Adrenal gland (tissue), 12 donors: ENCODE measurements around the gene RNASE1. TPM values are rescaled to one million over a fixed set of nuclear protein-coding genes. Genes with fewer than 3 reads are reported as not detected.
A peak's percentile ranks its signal among the peaks of the same experiment; 100 is the strongest.

Experiments used
- DNase-seq, 7 donors: peaks; one replicate each; pipeline ENCODE4 v3.0.0-alpha.2; 2019 to 2020
- H3K27ac ChIP-seq, 5 donors: fragments of 200-600 bp; sonication (generic) in 4 of 5; 1 replicate in 3 of 5; 2 replicates in 2 of 5; pipeline versions ENCODE4 v1.5.1 to v1.8.0; 2016 to 2020; ENCODE audit warnings: mild to moderate bottlenecking in 1 of 5
- H3K27me3 ChIP-seq: fragments of 200-600 bp; 2 replicates; pipeline ENCODE4 v1.8.0; 2021
- H3K36me3 ChIP-seq, 2 donors: fragments of 200-600 bp; replicated peaks in 1 of 2; 1 replicate in 1 of 2; 2 replicates in 1 of 2; pipeline versions ENCODE4 v1.5.1 to v1.8.0; 2018 to 2022
- H3K4me1 ChIP-seq, 2 donors: fragments of 200-600 bp; replicated peaks in 1 of 2; 1 replicate in 1 of 2; 2 replicates in 1 of 2; pipeline versions ENCODE4 v1.5.1 to v1.8.0; 2018 to 2021
- H3K4me3 ChIP-seq, 4 donors: fragments of 200-600 bp; sonication (generic) in 3 of 4; one replicate each; pipeline ENCODE4 v1.5.1; 2016 to 2018
- H3K9me3 ChIP-seq, 3 donors: fragments of 200-600 bp; sonication (generic) in 1 of 3; replicated peaks in 1 of 3; 1 replicate in 2 of 3; 2 replicates in 1 of 3; pipeline versions ENCODE4 v1.5.1 to v1.8.0; 2016 to 2021
- POLR2A ChIP-seq, 2 donors: fragments of 450-650 bp; IDR thresholded peaks; one replicate each; pipeline ENCODE4 v1.6.1; 2017; ENCODE audit warnings: antibody characterized with exemption in 2 of 2, mild to moderate bottlenecking in 2 of 2, moderate library complexity in 1 of 2
- WGBS, 4 donors: extraction: QIAGEN DNeasy Blood & Tissue Kit in 2 of 4; methylation state at CpG; one replicate each; pipeline versions ENCODE4 v1.1.5 to v1.1.7; 2013 to 2017; 5-methylcytosine and 5-hydroxymethylcytosine counted together
- intact Hi-C, 2 donors: fragments of 100-400 bp; cut with DNase I; formaldehyde crosslinking; loops; one replicate each; pipeline versions ENCODE4 v1.14.1 to v1.15.0; 2022 to 2023
- polyA plus RNA-seq, 3 donors: library from polyadenylated mRNA; stranded (reverse); fragments of 200-250 nt in 2 of 3; fragments of 350-450 nt in 1 of 3; fragmentation: Illumina TruSeq in 1 of 3; extraction: RNeasy Lipid Tissue Mini Kit (QIAGEN cat#74804) in 1 of 3; gene quantifications; one replicate each; pipeline ENCODE4 v1.2.3, GENCODE V29; 2013 to 2014
- total RNA-seq, 9 donors: library from RNA; depleted of rRNA in 4 of 9; stranded (reverse); fragments of >200 nt in 4 of 9; fragments of 120-200 nt in 1 of 9; fragmentation: NEBNext Ultra II Directional in 1 of 9; extraction: Animal tissue kit (Norgen Biotek cat#: 25700) in 1 of 9; gene quantifications; one replicate each; pipeline versions ENCODE4 v1.1.0 to v1.2.4, GENCODE V29; 2013 to 2023
- TF ChIP-seq, protein P1 (sequence below), 6 experiments: fragments of 450-650 bp in 4 of 6; fragments of 200-600 bp in 2 of 6; sonication (generic) in 1 of 6; IDR thresholded peaks; 1 replicate in 5 of 6; 2 replicates in 1 of 6; pipeline versions ENCODE4 v1.5.1 to v1.8.0; 2016 to 2021; ENCODE audit warnings: antibody characterized with exemption in 6 of 6, mild to moderate bottlenecking in 2 of 6, moderate library complexity in 1 of 6
- donor health status: healthy with polysubstance abuse.
- donor health status: Bipolar disorder and iron deficiency.
- donor health status: DM: yes; HTN: yes; CAD: no.
- donor health status: DM: no; HTN: no; CAD: no.
- donor health status: DM: no; HTN: no; CAD: no.
- donor health status: DM: yes; HTN: yes; CAD: no.

RNASE1 gene
- total and polyA plus RNA-seq, 12 donors, result 103 to 2,068 (median 529) TPM

DNA sequence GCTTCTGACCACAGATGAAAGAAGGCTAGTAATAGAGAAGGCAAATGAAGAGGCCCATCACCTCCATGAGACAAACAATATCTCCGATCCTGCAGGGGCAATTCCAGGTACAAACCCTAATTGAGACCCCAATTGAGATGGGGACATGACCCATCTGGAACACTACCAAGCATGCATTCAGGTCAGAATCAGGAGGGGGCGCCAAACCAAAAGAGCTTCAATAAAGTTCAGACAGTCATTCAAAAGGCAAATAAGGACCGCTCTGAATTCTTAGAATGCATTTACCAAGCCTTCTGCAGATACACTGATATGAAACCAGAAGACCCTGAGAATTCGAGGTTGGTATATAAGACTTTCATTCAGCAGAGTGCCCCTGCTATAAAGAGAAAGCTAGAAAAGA, 44.7 kb downstream of the RNASE1 start:
- intact Hi-C loops, result no loop called here
- peak in 5 of 7 donors; percentile 22 to 55 (median 28) for DNase-seq
- TF ChIP-seq, protein P1, sequence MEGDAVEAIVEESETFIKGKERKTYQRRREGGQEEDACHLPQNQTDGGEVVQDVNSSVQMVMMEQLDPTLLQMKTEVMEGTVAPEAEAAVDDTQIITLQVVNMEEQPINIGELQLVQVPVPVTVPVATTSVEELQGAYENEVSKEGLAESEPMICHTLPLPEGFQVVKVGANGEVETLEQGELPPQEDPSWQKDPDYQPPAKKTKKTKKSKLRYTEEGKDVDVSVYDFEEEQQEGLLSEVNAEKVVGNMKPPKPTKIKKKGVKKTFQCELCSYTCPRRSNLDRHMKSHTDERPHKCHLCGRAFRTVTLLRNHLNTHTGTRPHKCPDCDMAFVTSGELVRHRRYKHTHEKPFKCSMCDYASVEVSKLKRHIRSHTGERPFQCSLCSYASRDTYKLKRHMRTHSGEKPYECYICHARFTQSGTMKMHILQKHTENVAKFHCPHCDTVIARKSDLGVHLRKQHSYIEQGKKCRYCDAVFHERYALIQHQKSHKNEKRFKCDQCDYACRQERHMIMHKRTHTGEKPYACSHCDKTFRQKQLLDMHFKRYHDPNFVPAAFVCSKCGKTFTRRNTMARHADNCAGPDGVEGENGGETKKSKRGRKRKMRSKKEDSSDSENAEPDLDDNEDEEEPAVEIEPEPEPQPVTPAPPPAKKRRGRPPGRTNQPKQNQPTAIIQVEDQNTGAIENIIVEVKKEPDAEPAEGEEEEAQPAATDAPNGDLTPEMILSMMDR (IDR thresholded peaks at IDR 0.05), result peak in 4 of 6 experiments; percentile 15 to 30 (median 22)
- no peak for TF ChIP-seq POLR2A (IDR thresholded peaks at IDR 0.05)
- Histone ChIP-seq H3K4me3 (no peak overlapping the region), H3K27me3 (no peaks in the 10 kb centered on the region), H3K27ac (no peak overlapping the region), H3K9me3 (no peaks in the 10 kb centered on the region), H3K36me3 (no peaks in the 10 kb centered on the region), H3K4me1 (no peaks in the 10 kb centered on the region)
- WGBS, 4 donors, result 49 to 57% (median 56%) methylated on average over 4 of the region's 4 CpGs

DNA sequence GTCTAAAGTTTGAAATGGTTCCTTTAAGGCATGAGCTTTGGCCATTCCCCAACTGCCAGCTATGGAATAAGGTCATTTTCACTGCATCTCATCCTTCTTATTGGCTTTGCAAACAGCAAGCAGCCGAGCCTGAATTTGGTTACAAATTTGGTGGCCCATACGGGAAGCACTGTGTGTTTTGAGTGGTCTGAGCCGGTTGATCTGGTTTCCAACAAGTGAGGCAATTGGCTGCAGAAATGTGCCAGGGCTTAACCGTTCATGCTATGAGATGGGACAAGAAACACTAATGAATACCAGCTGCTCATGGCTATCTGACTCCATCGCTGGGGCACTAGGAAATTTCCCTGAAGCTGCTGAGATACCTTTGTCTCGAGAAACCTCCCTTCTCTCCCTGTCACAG, 47.6 kb downstream of the RNASE1 start:
- intact Hi-C loops, result no loop called here
- no peak overlapping the region for H3K27ac ChIP-seq
- H3K36me3 ChIP-seq, result no peaks in the 10 kb centered on the region
- H3K4me3 ChIP-seq, result no peak overlapping the region
- TF ChIP-seq, protein P1 (IDR thresholded peaks at IDR 0.05), result no peak
- TF ChIP-seq POLR2A (IDR thresholded peaks at IDR 0.05), result no peak
- no peaks in the 10 kb centered on the region for H3K27me3 ChIP-seq
- H3K4me1 ChIP-seq, result no peaks in the 10 kb centered on the region
- H3K9me3 ChIP-seq, result no peaks in the 10 kb centered on the region
- DNase-seq, result no peak
- 60 to 92% (median 72%) methylated on average over 5 to 6 of the region's 6 CpGs for WGBS, 4 donors

DNA sequence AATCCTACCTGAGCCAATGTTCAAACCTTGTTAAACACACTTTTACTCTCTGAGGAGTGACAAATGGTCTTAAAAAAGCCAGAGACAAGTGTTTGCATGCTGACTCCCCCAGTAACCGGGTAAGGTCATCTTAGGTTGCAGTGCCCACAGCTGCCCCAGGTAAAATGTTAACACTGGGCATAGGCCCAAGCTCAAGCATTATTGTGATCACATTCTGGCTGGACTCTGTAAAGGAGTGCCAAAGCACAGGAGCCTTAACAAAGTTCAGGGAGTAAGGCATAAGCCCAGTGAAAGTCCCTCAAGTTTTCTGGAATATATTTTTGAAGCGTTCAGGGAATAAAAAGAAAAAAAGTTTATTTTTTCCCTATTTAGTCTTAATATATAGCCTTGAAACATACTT, 48.3 kb downstream of the RNASE1 start:
- intact Hi-C loops, result no loop called here
- no peak for TF ChIP-seq POLR2A (IDR thresholded peaks at IDR 0.05)
- TF ChIP-seq, protein P1 (IDR thresholded peaks at IDR 0.05), result no peak
- Histone ChIP-seq H3K4me1 (no peaks in the 10 kb centered on the region), H3K27me3 (no peaks in the 10 kb centered on the region), H3K36me3 (no peaks in the 10 kb centered on the region), H3K9me3 (no peaks in the 10 kb centered on the region), H3K27ac (no peak overlapping the region), H3K4me3 (no peak overlapping the region)
- DNase-seq, result no peak
- WGBS, 4 donors, result 69 to 88% (median 74%) methylated on average over 2 of the region's 2 CpGs

DNA sequence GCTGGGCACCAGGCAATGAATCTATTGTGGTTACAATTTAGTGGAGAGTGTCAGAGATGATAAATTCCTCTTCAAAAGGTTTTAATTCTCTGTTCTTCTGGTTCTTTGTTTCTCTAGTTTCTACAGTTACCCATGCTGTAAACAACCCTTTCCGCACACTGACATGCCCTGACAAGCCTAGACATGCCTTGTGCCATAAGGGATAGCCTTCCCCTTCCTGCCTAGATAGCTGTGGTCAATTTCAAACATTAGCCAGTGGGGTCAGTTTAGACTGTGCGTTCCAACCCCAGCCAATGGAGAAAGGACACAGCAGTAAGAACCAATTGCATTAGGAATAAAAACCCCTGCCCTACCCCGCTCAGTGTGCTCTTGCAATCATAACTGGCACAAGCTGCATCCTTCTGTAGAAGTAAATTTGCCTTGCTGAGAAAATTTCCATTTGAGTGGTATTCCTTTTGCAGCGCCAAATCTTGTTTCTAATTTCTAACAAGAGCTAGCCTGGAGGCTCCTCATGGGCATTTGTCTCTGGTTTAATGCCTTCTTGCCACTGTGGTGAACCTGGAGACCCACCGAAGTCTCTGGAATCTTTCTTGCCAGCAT, 50.6 kb downstream of the RNASE1 start:
- DNase-seq, result no peak
- no peak overlapping the region for H3K4me3 ChIP-seq
- TF ChIP-seq, protein P1 (IDR thresholded peaks at IDR 0.05), result no peak
- TF ChIP-seq POLR2A (IDR thresholded peaks at IDR 0.05), result no peak
- intact Hi-C loops, result no loop called here
- H3K4me1 ChIP-seq, result no peaks in the 10 kb centered on the region
- H3K36me3 ChIP-seq, result no peaks in the 10 kb centered on the region
- no peaks in the 10 kb centered on the region for H3K9me3 ChIP-seq
- 78 to 92% (median 84%) methylated on average over 5 of the region's 5 CpGs for WGBS, 4 donors
- H3K27me3 ChIP-seq, result no peaks in the 10 kb centered on the region
- no peak overlapping the region for H3K27ac ChIP-seq

Other genes with a start within 250 kb of the RNASE1 start
- gene RNASE9, start 241.8 kb downstream of the RNASE1 start, total RNA-seq, result not detected
- not detected for gene RNASE9, start 241.8 kb downstream of the RNASE1 start, polyA plus RNA-seq
- under 1 TPM in 1 of 9 donors, not detected in 8; 0.11 TPM for gene RNASE11, start 214.8 kb downstream of the RNASE1 start, total RNA-seq
- gene RNASE11, start 214.8 kb downstream of the RNASE1 start, polyA plus RNA-seq, result under 1 TPM in 1 of 3 donors, not detected in 2; 0.57 TPM
- not detected for gene RNASE12, start 211.5 kb downstream of the RNASE1 start, total RNA-seq
- gene RNASE12, start 211.5 kb downstream of the RNASE1 start, polyA plus RNA-seq, result not detected
- not detected for gene OR6S1, start 161.2 kb downstream of the RNASE1 start, total RNA-seq
- not detected for gene OR6S1, start 161.2 kb downstream of the RNASE1 start, polyA plus RNA-seq
- 10 to 100 TPM in 2 of 9 donors, 1 to 10 TPM in 7; 1.2 to 24.9 (median 7.7) TPM for gene RNASE4, start 118.3 kb downstream of the RNASE1 start, total RNA-seq
- 10 to 100 TPM in 1 of 3 donors, 1 to 10 TPM in 2; 6.0 to 12.7 (median 9.8) TPM for gene RNASE4, start 118.3 kb downstream of the RNASE1 start, polyA plus RNA-seq
- 10 to 100 TPM in 1 of 9 donors, 1 to 10 TPM in 7, under 1 TPM in 1; 0.78 to 12.0 (median 3.6) TPM for gene ANG, start 114.1 kb downstream of the RNASE1 start, total RNA-seq
- 1 to 10 TPM; 1.8 to 10.0 (median 3.7) TPM for gene ANG, start 114.1 kb downstream of the RNASE1 start, polyA plus RNA-seq
- not detected for gene EDDM3A, start 57.0 kb downstream of the RNASE1 start, total RNA-seq
- gene EDDM3A, start 57.0 kb downstream of the RNASE1 start, polyA plus RNA-seq, result not detected
- gene EDDM3B, start 34.4 kb downstream of the RNASE1 start, total RNA-seq, result not detected
- not detected for gene EDDM3B, start 34.4 kb downstream of the RNASE1 start, polyA plus RNA-seq
- gene RNASE6, start 21.6 kb downstream of the RNASE1 start, total RNA-seq, result 10 to 100 TPM in 8 of 9 donors, 1 to 10 TPM in 1; 4.5 to 61.0 (median 22.3) TPM
- gene RNASE6, start 21.6 kb downstream of the RNASE1 start, polyA plus RNA-seq, result 10 to 100 TPM in 1 of 3 donors, 1 to 10 TPM in 2; 5.9 to 17.9 (median 7.2) TPM
- gene RNASE3, start 88.5 kb upstream of the RNASE1 start, total RNA-seq, result under 1 TPM in 2 of 9 donors, not detected in 7; 0.54 to 0.81 TPM
- 1 to 10 TPM in 1 of 3 donors, under 1 TPM in 2; 0.31 to 1.2 (median 0.64) TPM for gene RNASE3, start 88.5 kb upstream of the RNASE1 start, polyA plus RNA-seq
- gene RNASE2, start 152.6 kb upstream of the RNASE1 start, total RNA-seq, result 10 to 100 TPM in 3 of 9 donors, 1 to 10 TPM in 4, under 1 TPM in 1, not detected in 1; 0.33 to 16.8 (median 5.5) TPM
- 10 to 100 TPM in 2 of 3 donors, 1 to 10 TPM in 1; 4.0 to 16.4 (median 12.9) TPM for gene RNASE2, start 152.6 kb upstream of the RNASE1 start, polyA plus RNA-seq
- gene METTL17, start 187.1 kb upstream of the RNASE1 start, total RNA-seq, result 100 to 1,000 TPM in 4 of 9 donors, 10 to 100 TPM in 5; 66.2 to 231 (median 93.6) TPM
- gene METTL17, start 187.1 kb upstream of the RNASE1 start, polyA plus RNA-seq, result 100 to 1,000 TPM in 2 of 3 donors, 10 to 100 TPM in 1; 86.9 to 202 (median 176) TPM
- under 1 TPM in 1 of 9 donors, not detected in 8; 0.29 TPM for gene SLC39A2, start 196.4 kb upstream of the RNASE1 start, total RNA-seq
- under 1 TPM in 1 of 3 donors, not detected in 2; 0.24 TPM for gene SLC39A2, start 196.4 kb upstream of the RNASE1 start, polyA plus RNA-seq
- 1,000 to 10,000 TPM in 1 of 9 donors, 100 to 1,000 TPM in 8; 116 to 1,323 (median 677) TPM for gene NDRG2, start 222.2 kb upstream of the RNASE1 start, total RNA-seq
- 100 to 1,000 TPM; 399 to 639 (median 619) TPM for gene NDRG2, start 222.2 kb upstream of the RNASE1 start, polyA plus RNA-seq
- gene TPPP2, start 227.4 kb upstream of the RNASE1 start, total RNA-seq, result 1 to 10 TPM in 2 of 9 donors, under 1 TPM in 2, not detected in 5; 0.22 to 1.1 (median 0.66) TPM
- under 1 TPM in 2 of 3 donors, not detected in 1; 0.44 to 0.80 TPM for gene TPPP2, start 227.4 kb upstream of the RNASE1 start, polyA plus RNA-seq
- under 1 TPM in 1 of 9 donors, not detected in 8; 0.27 TPM for gene RNASE13, start 232.0 kb upstream of the RNASE1 start, total RNA-seq
- gene RNASE13, start 232.0 kb upstream of the RNASE1 start, polyA plus RNA-seq, result under 1 TPM in 1 of 3 donors, not detected in 2; 0.03 TPM
- under 1 TPM in 1 of 9 donors, not detected in 8; 0.34 TPM for gene RNASE7, start 239.5 kb upstream of the RNASE1 start, total RNA-seq
- under 1 TPM in 1 of 3 donors, not detected in 2; 0.20 TPM for gene RNASE7, start 239.5 kb upstream of the RNASE1 start, polyA plus RNA-seq